ENCODE data around the gene SH2D1B. TPM values are rescaled to one million over a fixed set of nuclear protein-coding genes. Genes with fewer than 3 reads are reported as not detected.
A peak's percentile ranks its signal among the peaks of the same experiment; 100 is the strongest.
"Not testable (repeated sequence)": the region's sequence is repeated elsewhere in the genome, so short reads cannot be mapped to it uniquely, and the experiment has no call there.

SH2D1B gene
- total RNA-seq, 1 experiment from 2014 or later: 0.04 TPM

GRCh38 chr1:162421258-162422164 is 9.6 kb upstream of the SH2D1B start:
- ATAC-seq (no peak), DNase-seq (no peak)
- CTCF ChIA-PET: no interaction called here
- intact Hi-C loops (cut with micrococcal nuclease): no loop called here
- no peak overlapping the region for H3K27ac ChIP-seq (ENCODE audit: low read length)
- no peaks in the 10 kb centered on the region for H4K20me1 ChIP-seq (ENCODE audit: low read length)
- H3K4me2 ChIP-seq (ENCODE audit: low read length): no peak overlapping the region
- H3F3A ChIP-seq (ENCODE audit: low read length, unreplicated experiment): no peaks in the 10 kb centered on the region
- no peak overlapping the region for H3K4me3 ChIP-seq (ENCODE audit: low read length)
- no peaks in the 10 kb centered on the region for H3K79me2 ChIP-seq (ENCODE audit: low read length)
- H3K4me1 ChIP-seq (ENCODE audit: insufficient read depth, low read length): peaks cover 16% of the 10 kb centered on the region; the same call in 1 of the 2 replicates
- H3K9ac ChIP-seq (ENCODE audit: low read length): no peak overlapping the region
- H3K36me3 ChIP-seq (ENCODE audit: low read depth, low read length): no peaks in the 10 kb centered on the region
- no peaks in the 10 kb centered on the region for H3K9me2 ChIP-seq (replicated peaks; ENCODE audit: low read length)
- H2AFZ ChIP-seq (ENCODE audit: low read length): no peak overlapping the region
- POLR2A ChIA-PET (ENCODE audit: unreplicated experiment): no interaction called here
- TF ChIP-seq EZH2 (IDR thresholded peaks at IDR 0.05; ENCODE audit: low read length, unreplicated experiment) (no peak), CTCF (conservative IDR thresholded peaks at IDR 0.05; ENCODE audit: low read depth, low read length) (no peak), EZH2phosphoT487 (IDR thresholded peaks at IDR 0.05; ENCODE audit: borderline replicate concordance, low read length) (no peak)
- H3K27me3 ChIP-seq (ENCODE audit: low read length): no peaks in the 10 kb centered on the region
- BruUV-seq (replicated peaks): no TSS peak
- H3K9me3 ChIP-seq (ENCODE audit: low read length): no peaks in the 10 kb centered on the region

- no TSS peak for BruUV-seq (replicated peaks)
- no peak overlapping the region for H3K9ac ChIP-seq (ENCODE audit: low read length)
- ATAC-seq: no peak
- POLR2A ChIA-PET (ENCODE audit: unreplicated experiment): no interaction called here
- intact Hi-C loops (cut with micrococcal nuclease): no loop called here
- H3F3A ChIP-seq (ENCODE audit: low read length, unreplicated experiment): no peaks in the 10 kb centered on the region
- H2AFZ ChIP-seq (ENCODE audit: low read length): peak overlapping the region; percentile 19; the same call in 1 of the 2 replicates
- H3K9me2 ChIP-seq (replicated peaks; ENCODE audit: low read length): no peaks in the 10 kb centered on the region
- TF ChIP-seq EZH2phosphoT487 (IDR thresholded peaks at IDR 0.05; ENCODE audit: borderline replicate concordance, low read length) (no peak), EZH2 (IDR thresholded peaks at IDR 0.05; ENCODE audit: low read length, unreplicated experiment) (no peak), CTCF (conservative IDR thresholded peaks at IDR 0.05; ENCODE audit: low read depth, low read length) (no peak)
- no peak overlapping the region for H3K4me2 ChIP-seq (ENCODE audit: low read length)
- H4K20me1 ChIP-seq (ENCODE audit: low read length): no peaks in the 10 kb centered on the region
- no peaks in the 10 kb centered on the region for H3K9me3 ChIP-seq (ENCODE audit: low read length)
- H3K27me3 ChIP-seq (ENCODE audit: low read length): no peaks in the 10 kb centered on the region
- no peak for DNase-seq
- H3K4me3 ChIP-seq (ENCODE audit: low read length): no peak overlapping the region
- H3K36me3 ChIP-seq (ENCODE audit: low read depth, low read length): no peaks in the 10 kb centered on the region
- no peaks in the 10 kb centered on the region for H3K79me2 ChIP-seq (ENCODE audit: low read length)
- CTCF ChIA-PET: no interaction called here
- no peak overlapping the region for H3K27ac ChIP-seq (ENCODE audit: low read length)
- H3K4me1 ChIP-seq (ENCODE audit: insufficient read depth, low read length): peaks cover 16% of the 10 kb centered on the region; the same call in 1 of the 2 replicates
Measured at GRCh38 chr1:162420120-162420519, 8.2 kb upstream of the SH2D1B start.

GRCh38 chr1:162419450-162419931 is 7.6 kb upstream of the SH2D1B start:
- H3K9me2 ChIP-seq (replicated peaks; ENCODE audit: low read length); H4K20me1 ChIP-seq (ENCODE audit: low read length); BruUV-seq (replicated peaks); H3K4me2 ChIP-seq (ENCODE audit: low read length); H3K27ac ChIP-seq (ENCODE audit: low read length); H3F3A ChIP-seq (ENCODE audit: low read length, unreplicated experiment); H3K79me2 ChIP-seq (ENCODE audit: low read length); H3K36me3 ChIP-seq (ENCODE audit: low read depth, low read length); H3K9me3 ChIP-seq (ENCODE audit: low read length); H3K9ac ChIP-seq (ENCODE audit: low read length); H3K27me3 ChIP-seq (ENCODE audit: low read length); CTCF ChIA-PET; H3K4me3 ChIP-seq (ENCODE audit: low read length); intact Hi-C loops (cut with micrococcal nuclease): not testable (repeated sequence)
- DNase-seq (peak; percentile 79), ATAC-seq (peak; percentile 89)
- POLR2A ChIA-PET (ENCODE audit: unreplicated experiment): interaction anchor here (0.6 kb wide), 1 partner anchor 11 kb away, joined by 12 read pairs; no protein-coding TSS in a partner anchor
- Histone ChIP-seq H3K4me1 (ENCODE audit: insufficient read depth, low read length) (peaks cover 16% of the 10 kb centered on the region; the same call in 1 of the 2 replicates), H2AFZ (ENCODE audit: low read length) (peak overlapping the region; percentile 19; the same call in 1 of the 2 replicates)

GRCh38 chr1:162418584-162418983 is 6.6 kb upstream of the SH2D1B start:
- H4K20me1 ChIP-seq (ENCODE audit: low read length); intact Hi-C loops (cut with micrococcal nuclease); H2AFZ ChIP-seq (ENCODE audit: low read length); H3K9me2 ChIP-seq (replicated peaks; ENCODE audit: low read length); H3K4me3 ChIP-seq (ENCODE audit: low read length); H3K79me2 ChIP-seq (ENCODE audit: low read length); BruUV-seq (replicated peaks); ATAC-seq; CTCF ChIA-PET; H3K27ac ChIP-seq (ENCODE audit: low read length); H3K9ac ChIP-seq (ENCODE audit: low read length); H3K36me3 ChIP-seq (ENCODE audit: low read depth, low read length); H3K4me2 ChIP-seq (ENCODE audit: low read length); H3F3A ChIP-seq (ENCODE audit: low read length, unreplicated experiment); H3K27me3 ChIP-seq (ENCODE audit: low read length); H3K9me3 ChIP-seq (ENCODE audit: low read length): not testable (repeated sequence)
- peaks cover 16% of the 10 kb centered on the region; the same call in 1 of the 2 replicates for H3K4me1 ChIP-seq (ENCODE audit: insufficient read depth, low read length)
- peak; percentile 8 for DNase-seq
- POLR2A ChIA-PET (ENCODE audit: unreplicated experiment): interaction anchor here (0.6 kb wide), 1 partner anchor 11 kb away, joined by 12 read pairs; no protein-coding TSS in a partner anchor
